Frontal cortex (tissue), 4 donors: ENCODE data around the gene SF3B2. TPM values are rescaled to one million over a fixed set of nuclear protein-coding genes. Genes with fewer than 3 reads are reported as not detected.

Experiments used
- DNase-seq, 2 donors: peaks; one replicate each; pipeline ENCODE4 v3.0.0; 2012; ENCODE audit warnings: low spot score in 2 of 2
- FAIRE-seq: peaks from 2 replicates; lab custom pipeline; 2012; peaks lifted over from hg19 to GRCh38; lab: Jason Lieb, UNC
- total RNA-seq: library from RNA; depleted of rRNA; stranded (reverse); fragments of >200 nt; gene quantifications from one replicate; pipeline ENCODE4 v1.2.3, GENCODE V29; 2014
- donor health status: control.
- donor health status: control.
- donor health status: control.

Gene SF3B2
- total RNA-seq, 1 donor from 2014 or later, result 90.9 TPM

- no peak for FAIRE-seq
- DNase-seq, result peak; percentile 81 to 88
These were observed 7.0 kb upstream of the SF3B2 start for GRCh38 chr11:66045177-66045639.

GRCh38 chr11:66046901-66047300 is 5.3 kb upstream of the SF3B2 start:
- FAIRE-seq, result no peak

GRCh38 chr11:66047541-66048365 is 4.4 kb upstream of the SF3B2 start:
- FAIRE-seq, result no peak
- peak in 1 of 2 donors; percentile 16 for DNase-seq

More at GRCh38 chr11:66046901-66047300, 5.3 kb upstream of the SF3B2 start:
- peak in 1 of 2 donors; percentile 5 for DNase-seq

- FAIRE-seq (no peak), DNase-seq (peak in 1 of 2 donors; percentile 46)
These were observed 3.4 kb upstream of the SF3B2 start, which contains the start of gene GAL3ST3 for GRCh38 chr11:66048547-66049323. Gene GAL3ST3, minus strand, starts transcription at chr11:66049161. Its CDS starts 3,746 bp downstream, at chr11:66045415.

- no peak for FAIRE-seq
- DNase-seq, result peak in 1 of 2 donors; percentile 46
These were observed 1.5 kb upstream of the SF3B2 start for GRCh38 chr11:66050581-66051231.

- FAIRE-seq, result no peak
- DNase-seq, result no peak
These were observed 796 bp upstream of the SF3B2 start for GRCh38 chr11:66051371-66051765.

- no peak for FAIRE-seq
These were observed 459 bp downstream of the SF3B2 start for GRCh38 chr11:66052664-66052982.

GRCh38 chr11:66055021-66055420 is 2.9 kb downstream of the SF3B2 start:
- FAIRE-seq, result no peak

More at GRCh38 chr11:66052664-66052982, 459 bp downstream of the SF3B2 start:
- no peak for DNase-seq

GRCh38 chr11:66056501-66056900 is 4.3 kb downstream of the SF3B2 start:
- DNase-seq (no peak), FAIRE-seq (no peak)

More at GRCh38 chr11:66055021-66055420, 2.9 kb downstream of the SF3B2 start:
- DNase-seq, result no peak

GRCh38 chr11:66059966-66060680 is 8.0 kb downstream of the SF3B2 start:
- no peak for DNase-seq
- FAIRE-seq, result no peak

- DNase-seq (no peak), FAIRE-seq (no peak)
These were observed 9.1 kb downstream of the SF3B2 start for GRCh38 chr11:66061268-66061667.

GRCh38 chr11:66062408-66062807 is 10.2 kb downstream of the SF3B2 start:
- no peak for FAIRE-seq

GRCh38 chr11:66063900-66064299 is 11.7 kb downstream of the SF3B2 start:
- no peak for DNase-seq
- no peak for FAIRE-seq

More at GRCh38 chr11:66062408-66062807, 10.2 kb downstream of the SF3B2 start:
- no peak for DNase-seq

- no peak for DNase-seq
- no peak for FAIRE-seq
These were observed 12.4 kb downstream of the SF3B2 start for GRCh38 chr11:66064571-66064970.

- DNase-seq (no peak), FAIRE-seq (no peak)
These were observed 14.6 kb downstream of the SF3B2 start for GRCh38 chr11:66066751-66067150.

- FAIRE-seq, result no peak
- DNase-seq, result no peak
These were observed 15.5 kb downstream of the SF3B2 start for GRCh38 chr11:66067640-66068039.

- FAIRE-seq (no peak), DNase-seq (peak; percentile 54 to 70)
These were observed 16.1 kb downstream of the SF3B2 start for GRCh38 chr11:66068154-66068821.

- DNase-seq, result peak; percentile 52 to 55
- no peak for FAIRE-seq
These were observed 17.0 kb downstream of the SF3B2 start for GRCh38 chr11:66068923-66069714.
